HepG2 (cell line): ENCODE measurements around the gene PDLIM4. TPM values are rescaled to one million over a fixed set of nuclear protein-coding genes. Genes with fewer than 3 reads are reported as not detected.

Experiments
- ATAC-seq: fragments of 200-7000 bp; cut with Tn5 transposase; 3 replicates; pipeline ENCODE4 v1.9.1; 2020; ENCODE audit warnings: mild to moderate bottlenecking, moderate library complexity
- BruUV-seq: library from RNA; stranded (reverse); fragments of 400-500 nt; replicated peaks from 2 replicates; lab custom pipeline; 2021; lab: Mats Ljungman, UMichigan
- CTCF ChIA-PET: fragments of 300-600 bp; formaldehyde crosslinking; extraction: SDS; loops from one replicate; lab custom pipeline; 2021; ENCODE audit warnings: low total read pairs, inconsistent platforms, low intra/inter-chr PET ratio; lab: Yijun Ruan, JAX
- POLR2A ChIA-PET: fragments of 350-600 bp; sonication (Branson Sonifier 250); formaldehyde crosslinking; loops from one replicate; lab custom pipeline; 2020; ENCODE audit warnings: antibody characterized with exemption, inconsistent platforms; lab: Yijun Ruan, JAX
- DNase-seq: peaks from one replicate; pipeline ENCODE4 v3.0.0-alpha.2; 2015; ENCODE audit warnings: low spot score
- FAIRE-seq: peaks from 3 replicates; lab custom pipeline; 2011; peaks lifted over from hg19 to GRCh38; lab: Jason Lieb, UNC
- H2AFZ ChIP-seq: one replicate; pipeline ENCODE4 v1.6.1; 2011; ENCODE audit warnings: low read length, inconsistent platforms
- H3K27ac ChIP-seq: fragments of 300-600 bp; 3 replicates; pipeline ENCODE4 v1.8.0; 2011; ENCODE audit warnings: mixed run types, mild to moderate bottlenecking, mixed read lengths, low read length, inconsistent platforms; ENCODE audit not compliant: insufficient read depth; ENCODE audit errors: extremely low read length
- H3K27me3 ChIP-seq, 2 experiments: fragments of 200-600 bp in 1 of 2; 2 replicates in 1 of 2; 3 replicates in 1 of 2; pipeline versions ENCODE4 v1.6.0 to v1.8.0; 2011; ENCODE audit warnings: low read length in 2 of 2, mild to moderate bottlenecking in 2 of 2, moderate library complexity in 2 of 2, inconsistent platforms in 1 of 2; ENCODE audit not compliant: insufficient read depth in 2 of 2, control insufficient read depth in 1 of 2
- H3K36me3 ChIP-seq, 2 experiments: fragments of 200-600 bp in 1 of 2; replicated peaks in 1 of 2; 2 replicates in 1 of 2; 3 replicates in 1 of 2; pipeline versions ENCODE4 v1.5.1 to v1.8.0; 2011; ENCODE audit warnings: low read length in 2 of 2, inconsistent platforms in 1 of 2; ENCODE audit not compliant: insufficient read depth in 2 of 2, control insufficient read depth in 1 of 2
- H3K4me1 ChIP-seq: 2 replicates; pipeline ENCODE4 v1.5.1; 2012; ENCODE audit warnings: low read length, inconsistent platforms; ENCODE audit not compliant: insufficient read depth
- H3K4me2 ChIP-seq: 2 replicates; pipeline ENCODE4 v1.6.0; 2011; ENCODE audit warnings: low read depth, low read length, inconsistent platforms
- H3K4me3 ChIP-seq, 3 experiments: fragments of 200-600 bp in 1 of 3; sonication (generic), shearing (Covaris generic) in 1 of 3; replicated peaks in 1 of 3; 2 replicates each; pipeline ENCODE4 v1.5.1; 2011 to 2016; ENCODE audit warnings: low read length in 3 of 3, inconsistent platforms in 2 of 3, low read depth in 2 of 3, mild to moderate bottlenecking in 2 of 3, control low read depth in 1 of 3, mixed read lengths in 1 of 3; ENCODE audit not compliant: insufficient read depth in 1 of 3
- H3K79me2 ChIP-seq: one replicate; pipeline ENCODE4 v1.6.1; 2011; ENCODE audit warnings: low read length, inconsistent platforms; ENCODE audit not compliant: insufficient read depth
- H3K9ac ChIP-seq: 2 replicates; pipeline ENCODE4 v1.6.0; 2011; ENCODE audit warnings: mild to moderate bottlenecking, low read depth, low read length, inconsistent platforms; ENCODE audit not compliant: insufficient read depth
- H3K9me3 ChIP-seq: 2 replicates; pipeline ENCODE4 v1.5.1; 2012; ENCODE audit warnings: mild to moderate bottlenecking, low read length
- H4K20me1 ChIP-seq: 2 replicates; pipeline ENCODE4 v1.6.0; 2011; ENCODE audit warnings: inconsistent platforms, mild to moderate bottlenecking, low read length, moderate library complexity; ENCODE audit not compliant: insufficient read depth
- ETV6 ChIP-seq: sonication (generic); formaldehyde crosslinking; conservative IDR thresholded peaks from 2 replicates; pipeline ENCODE4 v1.4.0; 2020; ENCODE audit warnings: missing genetic modification reagents
- GATAD2A ChIP-seq: IDR thresholded peaks from 2 replicates; pipeline ENCODE4 v1.6.1; 2016
- IRX3 ChIP-seq: sonication (generic); formaldehyde crosslinking; IDR thresholded peaks from 2 replicates; pipeline ENCODE4 v1.8.1; 2023; ENCODE audit warnings: mild to moderate bottlenecking, low read depth, missing genetic modification reagents, borderline replicate concordance
- JUNB ChIP-seq: sonication (generic); formaldehyde crosslinking; IDR thresholded peaks from 2 replicates; pipeline ENCODE4 v1.8.0; 2022; ENCODE audit warnings: missing genetic modification reagents, mild to moderate bottlenecking, borderline replicate concordance
- ZNF225 ChIP-seq: sonication (generic); formaldehyde crosslinking; IDR thresholded peaks from 2 replicates; pipeline ENCODE4 v1.4.0; 2020; ENCODE audit warnings: mild to moderate bottlenecking, missing genetic modification reagents
- ZNF510 ChIP-seq: sonication (generic); formaldehyde crosslinking; IDR thresholded peaks from 2 replicates; pipeline ENCODE4 v1.4.0; 2020; ENCODE audit warnings: low read depth, mild to moderate bottlenecking, missing genetic modification reagents
- ZNF546 ChIP-seq: sonication (generic); formaldehyde crosslinking; conservative IDR thresholded peaks from 2 replicates; pipeline ENCODE4 v1.8.1; 2023; ENCODE audit warnings: mild to moderate bottlenecking, missing genetic modification reagents
- ZNF761 ChIP-seq: sonication (generic); formaldehyde crosslinking; conservative IDR thresholded peaks from 2 replicates; pipeline ENCODE4 v1.4.0; 2020; ENCODE audit warnings: mild to moderate bottlenecking, missing genetic modification reagents
- ZNF772 ChIP-seq: sonication (generic); formaldehyde crosslinking; IDR thresholded peaks from 2 replicates; pipeline ENCODE4 v1.5.0; 2020; ENCODE audit warnings: mild to moderate bottlenecking, missing genetic modification reagents
- in situ Hi-C: cut with HindIII; loops from 2 replicates; pipeline ENCODE4 v1.10.0; 2017; ENCODE audit warnings: low pct_unique_long_range_greater_than_20kb; ENCODE audit not compliant: extremely low pct_ligation_motif_present
- intact Hi-C: fragments of 100-400 bp; cut with micrococcal nuclease; formaldehyde crosslinking; loops from one replicate; pipeline ENCODE4 v1.10.0; 2022; ENCODE audit not compliant: unreplicated experiment
- polyA plus RNA-seq, 8 experiments: library from polyadenylated mRNA; depleted of rRNA in 3 of 8; stranded (reverse) in 7 of 8; unstranded in 1 of 8; fragments of >200 nt; fragmentation: Illumina TruSeq in 4 of 8; extraction: Trizol in 4 of 8; gene quantifications; 2 replicates each; pipeline versions ENCODE4 v1.2.1 to v1.2.3, GENCODE V29; 2011 to 2016; ENCODE audit warnings: low read depth in 4 of 8, missing spikeins in 1 of 8, mixed read lengths in 1 of 8; ENCODE audit not compliant: insufficient read depth in 1 of 8
- total RNA-seq, 5 experiments: library from RNA; depleted of rRNA; stranded (reverse); fragments of >200 nt; fragmentation: Illumina TruSeq; extraction: Trizol; gene quantifications; 2 replicates each; pipeline ENCODE4 v1.2.3, GENCODE V29; 2016; ENCODE audit warnings: low read depth in 1 of 5
- TF ChIP-seq, protein P1 (sequence below): IDR thresholded peaks from 2 replicates; pipeline ENCODE4 v1.6.1; 2016; ENCODE audit warnings: missing genetic modification reagents, missing compliant biosample characterization
- TF ChIP-seq, protein P2 (sequence below): sonication (generic); formaldehyde crosslinking; IDR thresholded peaks from 2 replicates; pipeline ENCODE4 v1.5.1; 2020; ENCODE audit warnings: mild to moderate bottlenecking, missing genetic modification reagents, moderate library complexity
- TF ChIP-seq, protein P3 (sequence below): sonication (generic); formaldehyde crosslinking; IDR thresholded peaks from 2 replicates; pipeline ENCODE4 v1.4.0; 2020; ENCODE audit warnings: mild to moderate bottlenecking, missing genetic modification reagents

The PDLIM4 gene
- total and polyA plus RNA-seq, 2 of the 13 experiments (the other 11 are each of a cell fraction or from before 2014, with no cell fraction given), result 1.1 to 2.3 TPM

DNA sequence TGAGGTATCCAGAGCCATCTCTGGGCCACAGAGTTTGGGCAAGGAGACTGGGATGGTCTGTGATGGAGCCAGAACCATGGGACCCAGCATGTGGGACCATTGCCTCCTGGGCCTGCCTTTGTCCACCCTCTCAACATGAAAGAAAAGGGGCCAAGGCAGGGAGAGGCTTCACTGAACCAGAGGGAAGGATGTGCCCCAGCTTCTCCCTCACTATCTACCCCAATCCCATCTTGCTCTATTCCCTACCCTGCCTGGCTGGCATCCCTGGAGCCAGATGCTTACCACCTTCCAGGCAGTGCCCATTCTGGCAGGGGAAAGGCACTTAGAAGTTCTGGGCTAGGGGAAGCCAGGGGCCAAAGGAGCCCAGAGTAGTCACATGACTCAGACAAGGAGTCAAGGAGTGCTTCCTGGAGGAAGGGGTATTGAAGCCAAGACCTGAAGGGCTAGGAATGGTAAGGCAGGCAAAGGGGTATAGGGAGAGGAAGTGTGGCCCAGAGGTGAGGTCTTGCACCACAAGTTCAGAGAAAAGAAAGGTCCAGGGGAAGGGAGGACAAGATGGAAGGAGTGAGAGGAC is 9.8 kb downstream of the PDLIM4 start:
- Histone ChIP-seq H3K4me1 (peaks cover 52% of the 10 kb centered on the region), H3K27me3 (no peaks in the 10 kb centered on the region), H3K4me2 (no peak overlapping the region), H3K79me2 (no peaks in the 10 kb centered on the region), H3K9me3 (no peaks in the 10 kb centered on the region), H3K9ac (no peak overlapping the region), H3K27ac (no peak overlapping the region), H4K20me1 (no peaks in the 10 kb centered on the region), H3K4me3 (no peak overlapping the region), H2AFZ (no peak overlapping the region), H3K36me3 (no peaks in the 10 kb centered on the region)
- TF ChIP-seq GATAD2A, result no peak
- no peak for TF ChIP-seq ETV6
- TF ChIP-seq, protein P1, sequence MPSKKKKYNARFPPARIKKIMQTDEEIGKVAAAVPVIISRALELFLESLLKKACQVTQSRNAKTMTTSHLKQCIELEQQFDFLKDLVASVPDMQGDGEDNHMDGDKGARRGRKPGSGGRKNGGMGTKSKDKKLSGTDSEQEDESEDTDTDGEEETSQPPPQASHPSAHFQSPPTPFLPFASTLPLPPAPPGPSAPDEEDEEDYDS (CRISPR knock-in tag), result no peak
- no peak for TF ChIP-seq ZNF546 (CRISPR knock-in tag)
- no peak for TF ChIP-seq JUNB (CRISPR knock-in tag)
- TF ChIP-seq, protein P2, sequence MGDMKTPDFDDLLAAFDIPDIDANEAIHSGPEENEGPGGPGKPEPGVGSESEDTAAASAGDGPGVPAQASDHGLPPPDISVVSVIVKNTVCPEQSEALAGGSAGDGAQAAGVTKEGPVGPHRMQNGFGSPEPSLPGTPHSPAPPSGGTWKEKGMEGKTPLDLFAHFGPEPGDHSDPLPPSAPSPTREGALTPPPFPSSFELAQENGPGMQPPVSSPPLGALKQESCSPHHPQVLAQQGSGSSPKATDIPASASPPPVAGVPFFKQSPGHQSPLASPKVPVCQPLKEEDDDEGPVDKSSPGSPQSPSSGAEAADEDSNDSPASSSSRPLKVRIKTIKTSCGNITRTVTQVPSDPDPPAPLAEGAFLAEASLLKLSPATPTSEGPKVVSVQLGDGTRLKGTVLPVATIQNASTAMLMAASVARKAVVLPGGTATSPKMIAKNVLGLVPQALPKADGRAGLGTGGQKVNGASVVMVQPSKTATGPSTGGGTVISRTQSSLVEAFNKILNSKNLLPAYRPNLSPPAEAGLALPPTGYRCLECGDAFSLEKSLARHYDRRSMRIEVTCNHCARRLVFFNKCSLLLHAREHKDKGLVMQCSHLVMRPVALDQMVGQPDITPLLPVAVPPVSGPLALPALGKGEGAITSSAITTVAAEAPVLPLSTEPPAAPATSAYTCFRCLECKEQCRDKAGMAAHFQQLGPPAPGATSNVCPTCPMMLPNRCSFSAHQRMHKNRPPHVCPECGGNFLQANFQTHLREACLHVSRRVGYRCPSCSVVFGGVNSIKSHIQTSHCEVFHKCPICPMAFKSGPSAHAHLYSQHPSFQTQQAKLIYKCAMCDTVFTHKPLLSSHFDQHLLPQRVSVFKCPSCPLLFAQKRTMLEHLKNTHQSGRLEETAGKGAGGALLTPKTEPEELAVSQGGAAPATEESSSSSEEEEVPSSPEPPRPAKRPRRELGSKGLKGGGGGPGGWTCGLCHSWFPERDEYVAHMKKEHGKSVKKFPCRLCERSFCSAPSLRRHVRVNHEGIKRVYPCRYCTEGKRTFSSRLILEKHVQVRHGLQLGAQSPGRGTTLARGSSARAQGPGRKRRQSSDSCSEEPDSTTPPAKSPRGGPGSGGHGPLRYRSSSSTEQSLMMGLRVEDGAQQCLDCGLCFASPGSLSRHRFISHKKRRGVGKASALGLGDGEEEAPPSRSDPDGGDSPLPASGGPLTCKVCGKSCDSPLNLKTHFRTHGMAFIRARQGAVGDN (CRISPR knock-in tag), result no peak
- TF ChIP-seq ZNF225 (CRISPR knock-in tag), result no peak
- no peak for TF ChIP-seq ZNF772
- TF ChIP-seq IRX3, result no peak
- no peak for TF ChIP-seq ZNF510
- TF ChIP-seq, protein P3, sequence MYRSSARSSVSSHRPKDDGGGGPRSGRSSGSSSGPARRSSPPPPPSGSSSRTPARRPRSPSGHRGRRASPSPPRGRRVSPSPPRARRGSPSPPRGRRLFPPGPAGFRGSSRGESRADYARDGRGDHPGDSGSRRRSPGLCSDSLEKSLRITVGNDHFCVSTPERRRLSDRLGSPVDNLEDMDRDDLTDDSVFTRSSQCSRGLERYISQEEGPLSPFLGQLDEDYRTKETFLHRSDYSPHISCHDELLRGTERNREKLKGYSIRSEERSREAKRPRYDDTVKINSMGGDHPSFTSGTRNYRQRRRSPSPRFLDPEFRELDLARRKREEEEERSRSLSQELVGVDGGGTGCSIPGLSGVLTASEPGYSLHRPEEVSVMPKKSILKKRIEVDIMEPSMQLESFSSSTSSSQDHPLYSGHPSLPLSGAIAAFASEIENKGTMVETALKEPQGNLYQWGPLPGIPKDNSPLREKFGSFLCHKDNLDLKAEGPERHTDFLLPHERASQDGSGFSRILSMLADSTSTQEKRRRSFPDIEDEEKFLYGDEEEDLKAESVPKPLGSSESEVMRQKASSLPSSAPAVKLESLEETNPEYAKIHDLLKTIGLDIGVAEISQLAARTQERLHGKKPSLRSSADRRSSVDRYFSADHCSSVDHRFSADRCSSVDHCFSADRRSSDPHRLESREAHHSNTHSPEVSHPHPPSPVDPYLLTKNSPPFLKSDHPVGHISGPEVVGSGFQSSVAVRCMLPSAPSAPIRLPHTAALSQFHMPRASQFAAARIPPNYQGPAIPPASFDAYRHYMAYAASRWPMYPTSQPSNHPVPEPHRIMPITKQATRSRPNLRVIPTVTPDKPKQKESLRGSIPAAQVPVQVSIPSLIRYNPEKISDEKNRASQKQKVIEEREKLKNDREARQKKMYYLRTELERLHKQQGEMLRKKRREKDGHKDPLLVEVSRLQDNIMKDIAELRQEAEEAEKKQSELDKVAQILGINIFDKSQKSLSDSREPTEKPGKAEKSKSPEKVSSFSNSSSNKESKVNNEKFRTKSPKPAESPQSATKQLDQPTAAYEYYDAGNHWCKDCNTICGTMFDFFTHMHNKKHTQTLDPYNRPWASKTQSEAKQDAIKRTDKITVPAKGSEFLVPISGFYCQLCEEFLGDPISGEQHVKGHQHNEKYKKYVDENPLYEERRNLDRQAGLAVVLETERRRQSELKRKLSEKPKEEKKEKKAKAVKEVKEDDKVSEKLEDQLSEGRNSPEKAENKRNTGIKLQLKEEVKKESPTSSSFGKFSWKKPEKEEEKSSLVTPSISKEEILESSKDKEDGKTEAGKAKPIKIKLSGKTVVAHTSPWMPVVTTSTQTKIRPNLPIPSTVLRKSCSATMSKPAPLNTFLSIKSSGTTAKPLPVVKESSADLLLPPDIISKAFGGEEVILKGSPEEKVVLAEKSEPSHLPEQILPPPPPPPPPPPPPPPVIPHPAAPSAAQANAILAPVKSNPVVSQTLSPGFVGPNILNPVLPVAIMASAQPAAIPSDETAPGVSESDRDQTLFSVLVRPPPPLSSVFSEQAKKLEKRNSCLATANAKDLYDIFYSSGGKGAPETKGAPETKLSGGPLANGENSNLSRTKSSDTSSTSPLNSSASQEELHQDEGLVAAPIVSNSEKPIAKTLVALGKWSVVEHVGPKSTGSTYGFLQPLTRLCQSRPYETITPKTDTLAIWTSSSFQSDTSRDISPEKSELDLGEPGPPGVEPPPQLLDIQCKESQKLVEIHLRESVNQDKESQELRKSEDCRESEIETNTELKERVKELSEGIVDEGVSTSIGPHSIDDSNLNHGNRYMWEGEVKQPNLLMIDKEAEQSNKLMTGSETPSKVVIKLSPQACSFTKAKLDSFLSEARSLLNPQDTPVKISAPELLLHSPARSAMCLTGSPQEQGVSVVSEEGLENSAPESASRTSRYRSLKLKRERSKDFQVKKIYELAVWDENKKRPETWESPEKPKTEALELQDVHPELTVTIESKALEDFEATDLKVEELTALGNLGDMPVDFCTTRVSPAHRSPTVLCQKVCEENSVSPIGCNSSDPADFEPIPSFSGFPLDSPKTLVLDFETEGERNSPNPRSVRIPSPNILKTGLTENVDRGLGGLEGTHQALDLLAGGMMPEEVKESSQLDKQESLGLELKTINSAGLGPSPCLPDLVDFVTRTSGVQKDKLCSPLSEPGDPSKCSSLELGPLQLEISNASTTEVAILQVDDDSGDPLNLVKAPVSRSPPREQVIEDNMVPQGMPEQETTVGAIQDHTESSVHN (CRISPR knock-in tag), result no peak
- TF ChIP-seq ZNF761 (CRISPR knock-in tag), result no peak
- no peak for FAIRE-seq
- CTCF ChIA-PET, result no interaction called here
- POLR2A ChIA-PET, result no interaction called here
- in situ Hi-C loops (no loop called here), intact Hi-C loops (no loop called here)
- no peak for ATAC-seq
- DNase-seq, result no peak
- no TSS peak for BruUV-seq
